ENCODE measurements around the gene GRIP2. TPM values are rescaled to one million over a fixed set of nuclear protein-coding genes. Genes with fewer than 3 reads are reported as not detected.

The GRIP2 gene
- total RNA-seq, 4 donors from 2014 or later: 0.77 to 8.0 (median 2.1) TPM

- intact Hi-C loops (cut with DNase I; ENCODE audit: low total_unique reads): no loop called here
- no peak for TF ChIP-seq CTCF (IDR thresholded peaks at IDR 0.05)
- TF ChIP-seq POLR2A (IDR thresholded peaks at IDR 0.05): no peak
- Histone ChIP-seq H3K4me1 (no peaks in the 10 kb centered on the region), H3K36me3 (no peaks in the 10 kb centered on the region), H3K9me3 (no peaks in the 10 kb centered on the region), H3K27ac (peak overlapping the region; percentile 57 to 71), H3K4me3 (no peak overlapping the region), H3K27me3 (no peaks in the 10 kb centered on the region)
- peak; percentile 28 to 56 for DNase-seq
Observed at GRCh38 chr3:14525685-14526631, 14.2 kb downstream of the GRIP2 start.

- H3K9me3 ChIP-seq: no peaks in the 10 kb centered on the region
- H3K4me1 ChIP-seq: no peaks in the 10 kb centered on the region
- H3K27ac ChIP-seq: peak overlapping the region; percentile 57 to 71
- TF ChIP-seq POLR2A (IDR thresholded peaks at IDR 0.05) (no peak), CTCF (IDR thresholded peaks at IDR 0.05) (no peak)
- no peaks in the 10 kb centered on the region for H3K36me3 ChIP-seq
- H3K4me3 ChIP-seq: no peak overlapping the region
- DNase-seq: peak in 1 of 2 donors; percentile 13
- H3K27me3 ChIP-seq: no peaks in the 10 kb centered on the region
- intact Hi-C loops (cut with DNase I; ENCODE audit: low total_unique reads): no loop called here
Observed at GRCh38 chr3:14524920-14525660, 15.1 kb downstream of the GRIP2 start.

- Histone ChIP-seq H3K27ac (no peak overlapping the region), H3K4me1 (no peaks in the 10 kb centered on the region), H3K9me3 (no peaks in the 10 kb centered on the region), H3K36me3 (no peaks in the 10 kb centered on the region), H3K27me3 (no peaks in the 10 kb centered on the region), H3K4me3 (no peak overlapping the region)
- TF ChIP-seq POLR2A (IDR thresholded peaks at IDR 0.05) (no peak), CTCF (IDR thresholded peaks at IDR 0.05) (no peak)
- DNase-seq: peak in 1 of 2 donors; percentile 13
- intact Hi-C loops (cut with DNase I; ENCODE audit: low total_unique reads): no loop called here
Observed at GRCh38 chr3:14524311-14524711, 15.8 kb downstream of the GRIP2 start.

GRCh38 chr3:14523792-14524191 lies 16.4 kb downstream of the GRIP2 start:
- Histone ChIP-seq H3K9me3 (no peaks in the 10 kb centered on the region), H3K27ac (no peak overlapping the region), H3K4me3 (no peak overlapping the region), H3K36me3 (no peaks in the 10 kb centered on the region), H3K27me3 (no peaks in the 10 kb centered on the region), H3K4me1 (no peaks in the 10 kb centered on the region)
- no peak for TF ChIP-seq CTCF (IDR thresholded peaks at IDR 0.05)
- no peak for TF ChIP-seq POLR2A (IDR thresholded peaks at IDR 0.05)
- intact Hi-C loops (cut with DNase I; ENCODE audit: low total_unique reads): no loop called here
- DNase-seq: no peak

GRCh38 chr3:14522768-14523167 lies 17.4 kb downstream of the GRIP2 start:
- Histone ChIP-seq H3K9me3 (no peaks in the 10 kb centered on the region), H3K36me3 (no peaks in the 10 kb centered on the region), H3K27me3 (no peaks in the 10 kb centered on the region), H3K4me3 (no peak overlapping the region), H3K4me1 (no peaks in the 10 kb centered on the region), H3K27ac (peak overlapping the region in 1 of 2 donors; percentile 27)
- intact Hi-C loops (cut with DNase I; ENCODE audit: low total_unique reads): no loop called here
- TF ChIP-seq CTCF (IDR thresholded peaks at IDR 0.05) (no peak), POLR2A (IDR thresholded peaks at IDR 0.05) (no peak)
- DNase-seq: peak in 1 of 2 donors; percentile 10
